ENCODE data around the gene LPCAT3.
"Not testable (repeated sequence)": the region's sequence is repeated elsewhere in the genome, so short reads cannot be mapped to it uniquely, and the experiment has no call there.

LPCAT3 gene

DNA sequence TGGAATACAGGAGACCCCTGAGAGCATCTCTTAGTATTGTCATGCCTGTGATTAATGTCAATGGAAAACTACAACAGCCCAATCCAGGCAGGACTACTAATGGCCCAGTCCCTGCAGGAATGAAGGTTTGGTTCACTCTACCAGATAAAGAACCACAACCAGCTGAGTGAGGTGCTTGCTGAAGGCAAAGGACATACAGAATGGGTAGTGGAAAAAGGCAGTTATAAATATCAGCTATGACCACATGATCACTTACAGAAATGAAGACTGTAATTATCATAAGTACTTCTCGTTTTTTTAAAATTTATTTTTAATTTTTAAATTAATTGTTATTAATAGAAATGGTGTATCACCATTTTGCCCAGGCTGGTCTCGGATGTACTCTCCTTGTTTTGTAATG lies 17.2 kb upstream of the LPCAT3 start:
- no peak for DNase-seq (ENCODE audit: low spot score)

GRCh38 chr12:7034464-7034863 lies 16.2 kb upstream of the LPCAT3 start:
- no peak for DNase-seq (ENCODE audit: low spot score)

GRCh38 chr12:7032990-7033389 lies 14.7 kb upstream of the LPCAT3 start:
- no peak for DNase-seq (ENCODE audit: low spot score)

DNA sequence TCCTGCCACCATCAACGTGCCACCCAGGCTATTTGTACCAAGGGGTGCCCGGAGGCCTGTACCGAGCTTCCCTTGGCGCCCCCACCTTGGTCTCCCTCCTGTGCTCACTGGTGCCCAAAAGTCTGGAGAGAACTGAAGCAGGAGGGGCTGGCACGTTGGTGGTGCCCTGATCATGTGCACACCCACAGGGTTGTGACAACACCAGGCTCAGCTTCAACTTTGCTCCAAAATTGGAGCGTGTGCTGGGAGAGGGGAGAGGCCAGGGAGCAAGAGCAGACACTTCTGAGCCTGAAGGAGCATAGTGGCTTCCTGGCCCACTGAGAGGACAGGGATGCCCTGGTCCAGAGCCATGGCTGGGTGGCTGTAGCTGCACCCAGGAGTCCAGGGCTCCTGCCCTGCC lies 13.0 kb upstream of the LPCAT3 start:
- no peak for DNase-seq (ENCODE audit: low spot score)

DNA sequence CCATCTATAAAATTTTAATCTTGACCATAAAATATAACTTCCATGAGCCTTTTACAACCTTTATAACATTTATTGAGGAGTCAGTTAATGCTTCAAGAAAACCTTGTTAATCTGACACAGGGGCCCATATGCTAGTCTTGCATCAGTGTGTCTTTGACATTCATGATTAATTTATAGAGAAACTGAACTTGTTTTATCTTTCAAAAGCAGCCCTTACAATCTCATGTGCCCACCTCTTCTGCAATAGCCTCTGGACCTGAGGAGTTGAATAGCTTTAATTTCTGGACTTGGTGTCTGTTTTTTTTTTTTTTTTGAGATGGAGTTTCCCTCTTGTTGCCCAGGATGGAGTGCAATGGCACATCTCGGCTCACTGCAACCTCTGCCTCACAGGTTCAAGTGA lies 8.6 kb upstream of the LPCAT3 start:
- DNase-seq (ENCODE audit: low spot score), result no peak

DNA sequence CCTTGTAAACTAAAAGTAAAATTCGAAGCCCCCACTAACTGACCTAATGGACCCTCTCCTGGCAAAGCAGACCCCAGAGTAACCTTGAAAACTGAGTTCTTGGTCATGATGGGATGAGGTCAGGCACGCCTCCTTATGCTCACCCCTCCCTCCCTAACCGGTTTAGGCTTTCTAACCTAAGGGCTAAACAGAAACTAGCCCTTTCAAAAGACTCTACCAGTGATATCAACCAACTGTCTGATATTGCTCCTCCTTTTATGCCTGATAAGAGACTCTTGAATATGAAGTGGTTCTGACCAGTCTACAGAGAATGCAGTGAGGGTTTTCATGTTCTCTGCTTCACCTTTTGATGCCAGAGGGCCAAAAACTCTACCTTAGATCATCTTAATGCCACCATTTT lies 4.8 kb upstream of the LPCAT3 start:
- no peak for DNase-seq (ENCODE audit: low spot score)

- no peak for DNase-seq (ENCODE audit: low spot score)
Measured at GRCh38 chr12:7021956-7022355, 3.7 kb upstream of the LPCAT3 start.

DNA sequence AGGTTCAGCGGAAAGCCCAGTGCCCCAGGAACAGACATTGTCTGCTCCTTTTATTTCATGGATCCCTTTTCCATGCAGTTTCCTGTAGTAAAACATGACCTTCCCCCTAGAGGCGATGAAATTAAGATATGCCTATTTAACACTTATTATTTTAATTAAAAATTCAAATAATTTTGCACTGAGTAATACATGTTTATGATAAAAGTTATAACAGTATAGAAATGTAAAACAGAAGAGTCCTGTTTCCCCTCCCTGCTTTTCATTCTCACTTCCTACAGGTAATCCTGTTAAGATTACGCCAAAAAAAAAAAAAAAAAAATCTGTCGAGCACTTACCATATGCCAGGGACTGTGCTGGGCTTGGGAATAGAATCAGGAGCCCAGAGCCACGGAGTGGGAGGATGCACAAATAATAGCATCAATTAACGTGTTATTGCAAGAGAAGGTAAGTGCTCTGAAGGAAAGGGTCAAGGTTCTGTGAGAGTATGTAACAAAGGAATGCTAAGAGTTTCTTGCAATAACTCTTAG lies 830 bp upstream of the LPCAT3 start:
- DNase-seq (ENCODE audit: low spot score), result no peak

- no peak for DNase-seq (ENCODE audit: low spot score)
Measured at GRCh38 chr12:7017870-7018349, 366 bp downstream of the LPCAT3 start.

- no peak for DNase-seq (ENCODE audit: low spot score)
Measured at GRCh38 chr12:7016958-7017571, 1.2 kb downstream of the LPCAT3 start.

DNA sequence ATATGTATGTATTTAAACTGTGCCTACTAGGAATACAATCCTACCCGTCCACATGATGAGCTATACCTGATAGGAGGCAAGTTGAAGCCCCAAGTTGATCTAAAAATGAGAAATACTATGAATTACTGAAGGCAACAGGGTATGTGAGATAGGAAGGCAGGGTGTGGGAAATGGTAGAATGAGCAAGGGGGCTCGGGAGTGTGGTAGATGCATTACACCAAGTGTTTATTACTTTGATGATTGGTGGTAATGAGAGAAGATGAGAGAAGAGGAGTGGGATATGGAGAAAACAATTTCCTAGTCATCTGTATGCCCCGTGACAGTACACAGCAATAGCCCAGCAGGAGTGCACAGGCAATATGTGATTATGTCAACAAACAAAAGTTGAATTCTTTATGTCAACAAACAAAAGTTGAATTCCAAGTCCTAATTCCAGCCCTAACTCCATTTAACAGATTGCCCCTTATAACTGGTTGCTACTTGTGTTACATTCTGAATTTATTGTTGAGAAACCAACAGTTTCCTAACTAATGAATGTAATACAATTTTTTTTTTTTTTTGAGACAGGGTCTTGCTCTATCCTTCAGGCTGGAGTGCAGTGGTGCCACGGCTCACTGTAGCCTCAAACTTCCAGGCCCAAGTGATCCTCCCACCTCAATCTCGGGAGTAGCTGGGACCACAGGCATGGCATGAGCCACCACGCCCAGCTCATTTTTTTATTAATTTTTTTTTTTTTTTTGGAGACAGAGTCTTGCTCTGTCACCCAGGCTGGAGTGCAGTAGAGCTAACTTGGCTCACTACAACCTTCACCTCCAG lies 2.5 kb downstream of the LPCAT3 start:
- no peak for DNase-seq (ENCODE audit: low spot score)

GRCh38 chr12:7013101-7013500 lies 5.2 kb downstream of the LPCAT3 start:
- DNase-seq (ENCODE audit: low spot score), result no peak

DNA sequence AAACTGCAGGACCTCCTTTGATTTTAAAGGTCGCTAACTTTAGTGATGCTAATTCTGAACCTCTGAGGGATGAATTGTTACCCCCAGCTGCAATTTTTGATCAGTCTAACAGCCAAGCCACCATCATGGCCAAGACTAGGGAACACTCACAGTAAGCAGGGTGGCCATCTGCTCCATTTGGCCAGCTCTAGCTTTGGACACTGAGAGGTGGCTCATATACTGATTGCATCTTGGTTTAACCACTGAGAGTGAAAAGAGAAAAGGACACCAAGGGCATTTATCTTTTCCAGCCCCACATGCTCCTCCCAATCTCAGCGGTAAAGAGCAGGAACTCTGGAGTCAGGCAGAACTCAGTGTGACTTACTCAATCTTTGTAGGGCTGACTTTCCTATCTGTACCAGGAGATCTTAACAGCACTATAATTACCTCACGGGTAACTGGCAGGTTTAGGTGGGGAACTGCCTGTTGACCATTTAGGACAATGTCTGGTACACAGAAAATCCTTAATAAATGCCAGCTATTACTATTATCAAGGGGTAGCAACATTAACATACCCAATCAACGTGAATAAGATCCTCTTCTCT lies 6.2 kb downstream of the LPCAT3 start:
- DNase-seq (ENCODE audit: low spot score), result no peak

GRCh38 chr12:7011398-7011797 lies 6.9 kb downstream of the LPCAT3 start:
- DNase-seq (ENCODE audit: low spot score), result not testable (repeated sequence)

GRCh38 chr12:7009512-7009911 lies 8.8 kb downstream of the LPCAT3 start:
- no peak for DNase-seq (ENCODE audit: low spot score)

GRCh38 chr12:7008864-7009263 lies 9.4 kb downstream of the LPCAT3 start:
- no peak for DNase-seq (ENCODE audit: low spot score)

DNA sequence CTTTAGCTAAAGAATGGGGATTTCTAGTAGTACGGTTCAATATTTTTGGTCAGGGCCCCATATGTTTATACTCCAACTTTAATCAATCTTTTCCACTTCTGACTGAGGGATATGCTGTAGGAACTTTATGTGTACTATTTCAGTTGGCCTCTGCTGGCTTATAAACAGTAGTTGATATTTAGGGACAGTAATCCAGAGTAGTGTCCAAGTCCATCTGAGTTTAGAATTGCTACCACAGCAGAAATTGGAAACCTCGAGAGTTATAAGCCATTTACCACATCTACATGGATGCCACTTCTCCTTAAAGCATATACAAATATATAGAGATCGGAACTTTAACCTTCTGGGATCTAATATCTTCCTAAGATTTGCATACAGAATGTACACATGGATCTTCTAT lies 11.6 kb downstream of the LPCAT3 start:
- DNase-seq (ENCODE audit: low spot score), result no peak

- DNase-seq (ENCODE audit: low spot score), result no peak
Measured at GRCh38 chr12:7005311-7005710, 13.0 kb downstream of the LPCAT3 start.

GRCh38 chr12:7004840-7005239 lies 13.4 kb downstream of the LPCAT3 start:
- no peak for DNase-seq (ENCODE audit: low spot score)

GRCh38 chr12:7004287-7004803 lies 13.9 kb downstream of the LPCAT3 start:
- no peak for DNase-seq (ENCODE audit: low spot score)

DNA sequence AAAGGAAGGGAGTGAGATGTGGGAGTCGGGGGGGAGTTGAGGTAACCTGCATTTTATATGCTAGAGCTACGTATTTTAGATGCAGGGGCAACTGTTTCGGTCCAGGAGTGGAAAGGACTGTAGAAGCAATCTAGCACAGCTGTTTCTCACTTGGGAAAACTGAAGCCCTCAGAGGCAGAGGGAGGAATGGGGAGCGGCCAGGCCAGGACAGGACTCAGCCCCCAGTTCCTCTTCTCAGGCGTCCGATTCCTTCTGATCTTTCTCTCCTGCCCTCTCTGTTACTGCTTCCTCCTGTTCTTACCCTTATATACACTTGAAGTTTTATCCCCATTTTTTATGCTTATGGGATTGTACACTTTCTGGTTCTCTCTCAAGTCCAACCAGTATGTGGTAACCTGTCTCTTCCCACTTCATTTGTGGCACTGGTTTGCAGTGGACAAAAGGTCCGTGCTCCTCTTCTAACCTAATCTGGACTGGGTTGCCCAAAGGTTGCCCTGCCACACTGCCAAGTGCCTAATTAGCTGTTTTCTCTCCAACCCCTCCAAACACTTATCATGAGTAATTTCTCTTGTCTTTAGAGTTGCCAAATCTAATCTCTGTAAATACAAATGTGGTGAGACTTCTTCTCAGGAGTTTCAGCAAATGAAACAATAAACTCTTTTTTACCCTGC lies 16.2 kb downstream of the LPCAT3 start:
- DNase-seq (ENCODE audit: low spot score), result no peak

GRCh38 chr12:6998715-6999451 lies 19.4 kb downstream of the LPCAT3 start:
- no peak for DNase-seq (ENCODE audit: low spot score)

Measured in hepatic stellate cell (primary cell).